HG02852 (cell line): ENCODE data around the gene ETFA.
"Not testable (repeated sequence)": the region's sequence is repeated elsewhere in the genome, so short reads cannot be mapped to it uniquely, and the experiment has no call there.

Experiments
- ATAC-seq: cut with Tn5 transposase; IDR thresholded peaks from one replicate; pipeline ENCODE4 v1.9.1; 2021; ENCODE audit warnings: mild to moderate bottlenecking, moderate library complexity; ENCODE audit not compliant: unreplicated experiment

ETFA gene

DNA sequence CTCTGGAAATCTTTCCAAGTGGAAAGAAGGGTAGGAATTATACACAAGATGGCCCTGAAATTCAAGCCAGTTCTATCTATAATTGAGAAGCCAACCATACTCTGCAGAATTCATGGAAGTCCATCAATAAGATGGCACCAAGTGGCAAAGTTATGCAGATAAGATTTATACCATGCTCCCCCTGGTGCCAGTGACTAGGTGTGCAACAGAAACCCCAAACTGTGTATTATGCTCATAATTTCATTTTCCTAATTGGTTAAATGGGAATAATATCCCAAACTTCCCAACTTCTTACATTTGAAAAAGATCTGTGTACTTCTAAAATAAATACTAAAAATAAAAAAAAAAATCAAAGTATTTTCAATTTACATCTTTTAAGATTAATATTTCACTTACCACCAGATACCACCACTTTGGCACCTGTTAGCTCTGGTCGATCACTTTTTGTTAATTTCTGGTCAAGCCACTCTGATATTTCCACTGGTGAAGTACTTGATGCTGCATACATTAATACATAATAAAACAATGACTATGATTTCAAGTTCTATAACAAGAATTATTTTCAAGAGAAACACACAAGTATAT is 25.9 kb downstream of the ETFA start:
- ATAC-seq: no peak

DNA sequence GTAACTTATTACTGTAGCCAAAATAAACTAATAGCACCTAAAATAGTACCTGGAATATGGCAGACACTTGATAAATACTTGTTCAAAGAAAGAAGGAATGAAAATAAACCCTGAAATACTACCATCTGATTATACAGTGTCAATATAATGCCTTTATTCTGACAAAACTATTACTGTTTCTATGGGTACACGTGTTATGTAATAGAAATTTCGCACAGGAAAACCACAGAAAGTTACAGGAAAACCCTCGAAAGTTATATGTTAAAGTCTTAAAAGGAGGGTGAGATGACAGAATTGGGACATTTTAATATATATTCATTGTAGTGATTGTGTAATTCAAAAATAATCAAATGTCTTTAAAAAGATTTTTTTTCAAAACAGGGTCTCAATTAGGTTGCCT is 28.8 kb downstream of the ETFA start:
- no peak for ATAC-seq

DNA sequence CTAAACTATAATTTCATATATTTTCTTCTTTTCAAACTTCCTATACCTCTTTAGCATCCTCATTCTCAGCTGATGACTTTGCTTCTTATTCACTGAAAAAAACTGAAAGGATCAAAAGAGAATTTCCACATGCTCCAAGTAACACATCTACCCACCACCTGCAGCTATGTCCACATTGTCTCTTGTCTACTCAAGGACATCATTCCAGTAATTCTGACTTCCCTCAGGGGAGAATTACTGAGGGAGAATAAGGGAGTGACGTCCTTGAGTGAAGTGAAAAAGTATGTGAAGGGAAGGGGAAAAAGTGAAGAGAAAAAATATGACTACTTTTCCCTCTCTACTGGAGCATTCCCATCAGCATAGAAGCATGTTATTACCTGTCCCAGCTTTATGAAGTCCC is 32.6 kb downstream of the ETFA start:
- ATAC-seq: no peak

DNA sequence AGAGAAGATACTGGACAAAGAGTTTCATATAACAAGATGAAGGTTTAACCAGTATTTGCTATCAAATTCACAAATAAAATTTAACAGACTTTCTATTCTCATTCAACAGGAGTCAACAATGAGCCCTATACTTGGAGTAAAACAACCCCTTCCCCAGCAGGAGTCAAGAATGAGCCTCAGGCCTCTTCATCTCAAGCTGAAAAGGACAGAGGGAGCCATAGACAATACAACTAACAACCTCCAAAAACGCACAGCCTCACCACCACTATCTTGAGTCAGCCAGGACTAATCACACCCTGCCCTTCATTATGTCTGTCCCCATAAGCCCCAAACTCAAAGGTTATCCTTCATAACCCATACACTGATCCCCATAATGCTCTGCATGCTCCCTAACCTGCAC is 36.4 kb downstream of the ETFA start:
- ATAC-seq: no peak

GRCh38 chr15:76274226-76274625 is 37.0 kb downstream of the ETFA start:
- no peak for ATAC-seq

DNA sequence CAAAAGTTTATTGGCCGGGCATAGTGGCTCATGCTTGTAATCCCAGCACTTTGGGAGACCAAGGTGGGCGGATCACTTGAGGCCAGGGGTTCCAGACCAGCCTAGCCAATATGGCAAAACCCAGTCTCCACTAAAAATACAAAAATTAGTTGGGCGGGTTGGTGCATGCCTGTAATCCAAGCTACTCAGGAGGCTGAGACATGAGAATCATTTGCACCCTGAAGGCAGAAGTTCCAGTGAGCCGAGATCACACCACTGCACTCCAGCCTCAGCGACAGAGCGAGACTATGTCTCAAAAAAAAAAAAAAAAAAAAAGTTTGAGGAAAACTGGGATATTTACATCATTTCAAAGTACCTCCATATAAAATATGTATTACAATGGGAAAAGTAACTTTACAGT is 40.4 kb downstream of the ETFA start:
- ATAC-seq: no peak

GRCh38 chr15:76267077-76267476 is 44.2 kb downstream of the ETFA start:
- ATAC-seq: no peak

GRCh38 chr15:76265769-76266168 is 45.5 kb downstream of the ETFA start:
- not testable (repeated sequence) for ATAC-seq

DNA sequence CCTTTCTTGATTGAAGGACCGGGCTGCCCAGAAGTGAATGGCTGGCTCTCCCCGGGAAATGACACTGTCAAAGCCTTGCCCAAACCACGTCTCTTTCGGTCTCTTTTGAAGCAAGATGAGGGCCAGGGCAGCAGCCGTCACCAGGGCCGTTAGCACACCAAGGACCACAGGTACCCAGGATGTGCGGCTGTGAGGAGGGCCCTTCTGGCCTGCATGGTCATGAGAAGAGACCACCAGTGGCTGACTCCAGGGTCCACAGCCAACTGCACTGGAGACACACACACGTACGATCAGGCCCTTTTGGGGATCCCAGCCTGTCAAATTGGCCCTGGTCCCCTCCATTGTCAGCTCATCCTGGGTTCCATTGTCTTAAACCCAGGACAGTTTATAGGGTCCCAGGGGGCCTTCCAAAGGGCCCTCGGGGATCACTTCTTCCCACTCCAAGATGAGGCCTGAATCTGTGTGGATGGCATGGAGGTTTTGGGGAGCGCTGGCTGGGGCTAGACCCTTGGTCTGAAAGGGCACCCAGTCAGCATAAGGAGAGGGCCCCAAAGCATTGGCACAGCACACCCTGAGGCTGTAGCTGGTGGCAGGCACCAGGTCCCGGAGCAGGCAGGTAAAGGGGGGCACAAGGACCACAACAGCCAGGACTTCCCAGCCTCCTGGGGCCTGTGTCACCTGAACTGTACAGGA is 50.9 kb downstream of the ETFA start:
- ATAC-seq: no peak

DNA sequence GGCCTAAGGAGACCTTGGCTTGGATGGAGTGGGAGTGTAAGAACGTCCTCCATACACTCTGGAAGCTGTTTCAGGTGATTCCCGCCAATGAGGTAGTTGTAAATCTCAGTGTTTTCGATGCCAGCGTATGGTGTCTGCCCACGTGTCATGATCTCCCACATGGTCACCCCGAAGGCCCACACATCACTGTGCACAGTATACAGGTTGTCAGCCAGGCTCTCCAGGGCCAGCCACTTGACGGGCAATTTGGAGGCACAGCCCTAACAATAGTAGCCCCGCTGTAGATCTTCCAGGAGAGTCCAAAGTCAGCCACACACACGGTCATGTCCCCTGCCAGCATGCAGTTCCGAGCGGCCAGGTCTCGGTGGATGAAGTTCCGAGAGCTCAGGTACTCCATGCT is 51.9 kb downstream of the ETFA start:
- ATAC-seq: no peak

DNA sequence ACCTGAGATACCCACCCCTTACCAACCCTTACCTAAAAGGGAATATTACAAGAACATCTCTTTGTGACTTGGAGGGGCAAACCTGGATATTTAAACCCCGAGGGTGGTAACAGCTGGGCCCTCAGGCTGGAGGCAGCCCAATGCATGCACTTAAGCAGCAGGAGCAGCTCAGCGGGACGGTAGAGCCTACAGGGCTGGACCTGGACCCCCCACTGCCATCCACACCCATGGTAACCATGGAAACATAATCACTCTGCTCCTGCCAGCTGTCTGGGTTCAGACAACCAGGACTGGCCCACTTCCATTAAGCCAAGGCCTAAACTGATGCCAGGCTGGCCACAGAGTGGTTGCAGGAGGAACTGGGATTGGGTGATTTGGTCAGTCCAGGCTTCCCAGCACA is 52.8 kb downstream of the ETFA start:
- no peak for ATAC-seq

GRCh38 chr15:76253691-76254473 is 57.4 kb downstream of the ETFA start:
- ATAC-seq: no peak

- ATAC-seq: no peak
Measured at GRCh38 chr15:76252249-76252648, 59.0 kb downstream of the ETFA start.

DNA sequence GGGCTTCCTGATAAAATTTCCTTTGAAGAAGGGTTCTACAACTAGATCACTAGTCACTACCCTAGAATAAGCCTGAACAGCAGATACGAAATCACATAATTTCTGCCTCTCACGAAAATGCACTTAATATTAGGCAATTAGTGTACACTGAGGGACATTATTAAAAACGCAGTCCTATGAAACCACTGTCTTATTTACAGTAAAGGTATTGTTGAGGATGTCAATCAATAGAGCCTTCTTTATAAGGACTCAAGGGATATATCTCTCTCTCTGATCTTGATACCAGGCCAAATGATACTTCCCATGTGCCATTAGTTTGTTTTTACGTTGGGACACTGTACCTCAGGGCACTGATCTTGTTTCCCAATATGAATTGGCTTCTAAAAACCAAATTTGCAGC is 59.6 kb downstream of the ETFA start:
- no peak for ATAC-seq

DNA sequence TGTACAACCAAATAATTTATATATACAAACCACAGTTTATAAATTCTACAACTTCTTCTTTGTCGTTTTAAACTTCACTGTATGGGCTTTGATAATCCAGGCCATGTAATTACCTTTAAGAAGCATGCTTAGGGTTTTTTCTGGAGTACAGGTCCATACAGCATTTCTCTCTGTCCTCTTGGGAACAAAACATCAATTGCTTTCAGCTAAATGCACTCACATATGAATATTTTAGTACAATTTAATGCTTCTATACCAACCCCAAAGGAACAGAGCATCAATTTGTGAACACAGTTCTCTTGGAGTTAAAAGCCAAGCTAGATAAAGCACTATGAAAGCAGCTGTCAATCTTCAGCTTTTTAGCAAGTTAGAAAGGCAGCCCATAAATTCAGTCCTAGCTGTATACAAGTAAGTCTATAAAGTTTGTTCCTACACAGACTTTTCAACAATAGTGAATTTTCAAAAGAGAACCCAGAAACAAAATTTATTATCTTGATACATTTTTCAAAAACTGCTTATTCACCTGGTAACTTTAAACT is 66.1 kb downstream of the ETFA start:
- ATAC-seq: no peak

DNA sequence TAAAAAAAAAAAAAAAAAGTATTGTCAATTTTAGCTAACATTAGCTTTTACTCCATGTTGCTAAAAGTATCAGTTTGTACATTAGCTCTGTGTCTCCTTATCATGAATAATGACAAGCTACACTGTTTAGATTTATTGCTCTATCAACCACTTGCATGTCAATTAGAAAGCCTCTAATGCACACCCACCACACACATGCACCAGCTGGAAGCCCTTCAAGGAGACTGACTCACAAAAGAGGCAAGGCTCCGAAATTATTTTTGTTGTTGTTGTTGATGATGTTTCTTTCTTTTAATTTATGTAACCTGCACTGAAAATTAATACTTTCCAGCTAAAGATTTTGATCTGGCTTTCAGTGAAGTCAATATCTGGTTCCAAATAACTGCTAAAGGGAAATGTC is 71.5 kb downstream of the ETFA start:
- ATAC-seq: no peak

- ATAC-seq: no peak
Measured at GRCh38 chr15:76236350-76236749, 74.9 kb downstream of the ETFA start.

- ATAC-seq: no peak
Measured at GRCh38 chr15:76235186-76235826, 76.0 kb downstream of the ETFA start.

DNA sequence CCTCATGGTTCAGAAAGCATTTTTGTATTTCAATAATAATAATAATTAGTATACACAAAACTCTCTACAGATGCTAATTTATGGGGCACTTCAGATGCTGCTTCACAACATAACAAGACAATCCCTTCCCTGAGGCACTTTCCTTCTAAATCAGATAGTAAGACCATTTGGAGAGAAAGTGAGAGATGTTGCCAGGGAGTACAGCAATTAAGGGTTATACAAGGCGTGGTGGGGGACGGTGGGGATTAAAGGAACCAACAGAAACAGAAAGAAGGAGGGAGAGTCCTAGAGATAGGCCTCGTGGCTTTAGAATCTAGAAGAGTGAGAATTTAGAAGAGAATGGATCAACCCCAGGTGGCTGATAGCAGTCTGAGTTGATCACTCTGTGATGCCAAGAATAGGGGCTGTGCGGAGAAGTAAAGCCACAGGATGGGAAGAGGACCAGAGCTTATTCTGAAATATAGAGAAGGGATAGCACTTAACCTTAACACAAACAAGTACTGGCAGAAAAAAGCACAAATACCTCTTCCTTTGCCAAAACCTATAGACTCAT is 76.9 kb downstream of the ETFA start:
- ATAC-seq: no peak

DNA sequence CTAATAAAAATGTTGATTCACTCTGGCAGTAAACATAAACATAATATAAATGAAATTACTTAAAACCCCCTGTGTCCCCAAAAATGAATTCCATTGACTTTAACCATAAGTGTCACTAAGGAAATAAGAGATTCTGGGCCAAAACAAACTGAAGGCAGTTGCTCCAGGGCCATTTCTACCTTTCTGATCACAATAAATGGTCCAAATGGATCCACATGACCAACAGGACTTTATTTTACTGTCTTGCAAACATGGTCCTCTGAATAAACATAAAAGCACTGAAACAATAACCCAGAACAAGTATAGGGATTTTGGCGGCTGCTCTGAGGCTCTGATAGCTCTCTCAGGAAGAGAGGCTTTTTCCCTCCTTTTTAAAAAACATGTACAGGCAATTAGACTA is 77.3 kb downstream of the ETFA start:
- ATAC-seq: no peak

GRCh38 chr15:76229266-76229665 is 82.0 kb downstream of the ETFA start:
- no peak for ATAC-seq
